HEK293T (cell line): ENCODE measurements around the gene KLHL22.

Experiments used
- BHLHE40 ChIP-seq: fragments of 450-650 bp; IDR thresholded peaks from 2 replicates; pipeline ENCODE4 v1.6.1; 2016; ENCODE audit warnings: mild to moderate bottlenecking, moderate library complexity, borderline replicate concordance
- FOXK2 ChIP-seq: fragments of 450-650 bp; IDR thresholded peaks from 2 replicates; pipeline ENCODE4 v1.6.1; 2016; ENCODE audit warnings: mild to moderate bottlenecking
- FOXM1 ChIP-seq: fragments of 450-650 bp; IDR thresholded peaks from 2 replicates; pipeline ENCODE4 v1.6.1; 2017; ENCODE audit warnings: mild to moderate bottlenecking, borderline replicate concordance
- HDGF ChIP-seq: fragments of 450-650 bp; IDR thresholded peaks from 2 replicates; pipeline ENCODE4 v1.6.1; 2017; ENCODE audit warnings: antibody characterized with exemption, borderline replicate concordance
- L3MBTL2 ChIP-seq: fragments of 450-650 bp; conservative IDR thresholded peaks from 2 replicates; pipeline ENCODE4 v1.6.1; 2016; ENCODE audit warnings: mild to moderate bottlenecking
- NFRKB ChIP-seq: fragments of 450-650 bp; IDR thresholded peaks from 2 replicates; pipeline ENCODE4 v1.6.1; 2016; ENCODE audit warnings: mild to moderate bottlenecking, moderate library complexity
- PKNOX1 ChIP-seq: fragments of 450-650 bp; IDR thresholded peaks from 2 replicates; pipeline ENCODE4 v1.6.1; 2016
- TARDBP ChIP-seq: fragments of 450-650 bp; IDR thresholded peaks from 2 replicates; pipeline ENCODE4 v1.6.1; 2016
- ZNF384 ChIP-seq: fragments of 450-650 bp; IDR thresholded peaks from 2 replicates; pipeline ENCODE4 v1.6.1; 2016

DNA sequence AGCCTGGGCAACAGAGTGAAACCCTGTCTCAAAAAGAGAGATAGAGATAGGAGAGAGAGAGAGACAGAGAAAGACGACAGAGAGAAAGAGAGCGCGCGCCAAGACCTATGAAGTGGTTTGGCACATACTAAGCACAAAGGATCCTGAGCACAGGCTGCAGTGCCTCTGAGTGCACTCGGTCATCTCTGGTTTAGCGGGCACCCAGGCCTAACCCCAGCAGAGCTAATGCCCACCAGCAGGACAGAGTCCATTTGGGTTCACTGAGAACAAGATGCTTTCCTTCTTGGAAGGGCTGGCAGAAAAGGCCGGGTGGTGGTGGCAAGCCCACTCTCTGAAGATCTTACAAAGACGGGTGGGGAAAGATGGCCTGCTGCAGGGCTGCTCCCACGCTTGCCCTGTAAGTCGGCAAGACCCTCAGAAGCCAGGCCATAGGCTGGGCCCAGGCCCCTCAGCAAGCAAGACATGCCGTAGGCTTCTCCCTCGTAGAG is 61.3 kb downstream of the KLHL22 start:
- TF ChIP-seq PKNOX1 (no peak), FOXM1 (no peak), NFRKB (no peak), ZNF384 (no peak), TARDBP (no peak), BHLHE40 (no peak), HDGF (no peak), L3MBTL2 (no peak), FOXK2 (no peak)
